Measurements from ENCODE around the gene GPD2. TPM values are rescaled to one million over a fixed set of nuclear protein-coding genes. Genes with fewer than 3 reads are reported as not detected.
A peak's percentile ranks its signal among the peaks of the same experiment; 100 is the strongest.

Gene GPD2
- total RNA-seq, 1 donor from 2014 or later, result 25.3 TPM

DNA sequence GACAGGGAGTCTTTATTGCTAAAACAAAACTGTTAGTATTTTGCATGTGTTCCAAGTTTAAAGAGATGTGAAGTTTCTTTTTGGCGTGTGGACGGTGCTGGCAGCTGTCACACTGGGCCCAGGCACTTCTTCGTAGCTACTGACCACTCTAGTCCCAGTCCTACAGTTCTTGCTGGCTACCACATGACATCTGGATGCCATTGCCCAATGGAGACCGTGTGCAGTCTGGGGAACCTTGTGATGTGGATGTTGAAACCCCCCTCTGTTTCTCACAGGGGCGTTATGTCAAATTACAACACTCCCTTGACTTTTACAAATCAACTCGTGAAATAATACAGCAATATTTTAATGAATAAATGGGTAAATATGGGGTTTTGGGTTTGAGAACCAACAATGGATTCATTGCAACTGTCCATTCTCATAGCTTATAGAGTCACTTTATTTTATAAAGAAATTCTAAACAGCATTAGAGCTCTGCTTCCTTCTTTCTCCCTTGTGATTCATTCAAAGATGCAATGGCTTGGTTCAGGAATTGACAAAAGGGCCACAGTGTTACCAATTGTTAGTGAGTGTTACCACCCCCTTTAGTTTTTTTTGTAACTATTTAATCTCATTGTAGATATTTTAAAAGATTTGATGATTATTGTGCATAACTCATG lies 1.2 kb downstream of the GPD2 start:
- peak overlapping the region; percentile 97 for H3K27ac Mint-ChIP-seq
- no peaks in the 10 kb centered on the region for H3K9me3 Mint-ChIP-seq
- no peak for DNase-seq (ENCODE audit: extremely low spot score, unreplicated experiment)
- peak overlapping the region; percentile 96 for H3K4me3 Mint-ChIP-seq
- peaks cover 16% of the 10 kb centered on the region for H3K4me1 Mint-ChIP-seq (ENCODE audit: unreplicated experiment)
- TF ChIP-seq, protein P1, sequence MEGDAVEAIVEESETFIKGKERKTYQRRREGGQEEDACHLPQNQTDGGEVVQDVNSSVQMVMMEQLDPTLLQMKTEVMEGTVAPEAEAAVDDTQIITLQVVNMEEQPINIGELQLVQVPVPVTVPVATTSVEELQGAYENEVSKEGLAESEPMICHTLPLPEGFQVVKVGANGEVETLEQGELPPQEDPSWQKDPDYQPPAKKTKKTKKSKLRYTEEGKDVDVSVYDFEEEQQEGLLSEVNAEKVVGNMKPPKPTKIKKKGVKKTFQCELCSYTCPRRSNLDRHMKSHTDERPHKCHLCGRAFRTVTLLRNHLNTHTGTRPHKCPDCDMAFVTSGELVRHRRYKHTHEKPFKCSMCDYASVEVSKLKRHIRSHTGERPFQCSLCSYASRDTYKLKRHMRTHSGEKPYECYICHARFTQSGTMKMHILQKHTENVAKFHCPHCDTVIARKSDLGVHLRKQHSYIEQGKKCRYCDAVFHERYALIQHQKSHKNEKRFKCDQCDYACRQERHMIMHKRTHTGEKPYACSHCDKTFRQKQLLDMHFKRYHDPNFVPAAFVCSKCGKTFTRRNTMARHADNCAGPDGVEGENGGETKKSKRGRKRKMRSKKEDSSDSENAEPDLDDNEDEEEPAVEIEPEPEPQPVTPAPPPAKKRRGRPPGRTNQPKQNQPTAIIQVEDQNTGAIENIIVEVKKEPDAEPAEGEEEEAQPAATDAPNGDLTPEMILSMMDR (conservative IDR thresholded peaks at IDR 0.05), result no peak
- no peaks in the 10 kb centered on the region for H3K27me3 Mint-ChIP-seq
- H3K36me3 Mint-ChIP-seq, result peaks cover 11% of the 10 kb centered on the region

DNA sequence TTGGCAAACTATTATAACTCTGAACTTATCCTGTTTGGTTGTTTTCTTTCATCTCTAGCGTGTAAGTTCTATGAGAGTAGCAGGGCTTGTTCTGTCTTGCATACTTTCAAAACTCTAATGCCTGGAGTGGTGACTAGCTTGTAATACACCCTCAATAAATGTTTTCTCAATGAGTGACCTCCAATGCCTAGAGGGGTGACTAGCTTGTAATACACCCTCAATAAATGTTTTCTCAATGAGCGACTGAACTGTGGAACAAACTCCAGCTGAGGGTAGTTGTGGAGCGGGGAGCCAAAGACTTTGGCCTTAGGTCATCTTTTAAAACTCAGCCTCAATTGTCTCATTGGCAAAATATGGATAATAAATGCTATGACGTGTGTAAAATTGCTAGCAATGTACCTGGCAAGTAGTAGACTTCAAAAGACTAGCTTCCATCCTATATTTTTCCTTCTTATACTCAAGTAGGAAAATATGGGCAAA lies 1.8 kb downstream of the GPD2 start:
- peak overlapping the region; percentile 96 for H3K4me3 Mint-ChIP-seq

DNA sequence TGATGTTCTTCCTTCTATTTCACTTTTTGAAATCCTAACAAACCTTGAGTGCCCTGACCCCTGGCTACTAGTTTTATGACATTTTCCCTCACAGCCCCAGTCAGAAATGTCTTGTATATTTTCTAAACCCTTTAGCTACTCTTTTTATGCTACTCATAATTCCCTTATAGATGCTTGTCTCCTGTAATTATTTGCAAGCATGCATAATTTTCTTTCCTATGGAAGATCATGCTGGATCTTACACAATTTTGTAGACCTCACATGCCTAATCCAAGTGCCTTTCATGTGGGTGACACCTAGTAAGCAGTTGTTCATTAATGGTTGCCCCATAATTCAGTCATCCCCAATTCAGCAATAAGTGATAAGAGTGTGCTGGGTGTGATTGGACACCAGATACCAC lies 6.9 kb downstream of the GPD2 start:
- peaks cover 2% of the 10 kb centered on the region for H3K4me1 Mint-ChIP-seq (ENCODE audit: unreplicated experiment)
- peaks cover 22% of the 10 kb centered on the region for H3K36me3 Mint-ChIP-seq
- DNase-seq (ENCODE audit: extremely low spot score, unreplicated experiment), result no peak
- H3K9me3 Mint-ChIP-seq, result peaks cover 4% of the 10 kb centered on the region
- no peak overlapping the region for H3K4me3 Mint-ChIP-seq
- no peaks in the 10 kb centered on the region for H3K27me3 Mint-ChIP-seq
- no peak overlapping the region for H3K27ac Mint-ChIP-seq
- TF ChIP-seq, protein P1 (conservative IDR thresholded peaks at IDR 0.05), result no peak

More for the DNA sequence above, 1.8 kb downstream of the GPD2 start:
- TF ChIP-seq, protein P1 (conservative IDR thresholded peaks at IDR 0.05), result no peak
- H3K27me3 Mint-ChIP-seq, result no peaks in the 10 kb centered on the region
- H3K4me1 Mint-ChIP-seq (ENCODE audit: unreplicated experiment), result peaks cover 16% of the 10 kb centered on the region
- peak overlapping the region; percentile 97 for H3K27ac Mint-ChIP-seq
- peaks cover 13% of the 10 kb centered on the region for H3K36me3 Mint-ChIP-seq
- no peaks in the 10 kb centered on the region for H3K9me3 Mint-ChIP-seq
- no peak for DNase-seq (ENCODE audit: extremely low spot score, unreplicated experiment)

DNA sequence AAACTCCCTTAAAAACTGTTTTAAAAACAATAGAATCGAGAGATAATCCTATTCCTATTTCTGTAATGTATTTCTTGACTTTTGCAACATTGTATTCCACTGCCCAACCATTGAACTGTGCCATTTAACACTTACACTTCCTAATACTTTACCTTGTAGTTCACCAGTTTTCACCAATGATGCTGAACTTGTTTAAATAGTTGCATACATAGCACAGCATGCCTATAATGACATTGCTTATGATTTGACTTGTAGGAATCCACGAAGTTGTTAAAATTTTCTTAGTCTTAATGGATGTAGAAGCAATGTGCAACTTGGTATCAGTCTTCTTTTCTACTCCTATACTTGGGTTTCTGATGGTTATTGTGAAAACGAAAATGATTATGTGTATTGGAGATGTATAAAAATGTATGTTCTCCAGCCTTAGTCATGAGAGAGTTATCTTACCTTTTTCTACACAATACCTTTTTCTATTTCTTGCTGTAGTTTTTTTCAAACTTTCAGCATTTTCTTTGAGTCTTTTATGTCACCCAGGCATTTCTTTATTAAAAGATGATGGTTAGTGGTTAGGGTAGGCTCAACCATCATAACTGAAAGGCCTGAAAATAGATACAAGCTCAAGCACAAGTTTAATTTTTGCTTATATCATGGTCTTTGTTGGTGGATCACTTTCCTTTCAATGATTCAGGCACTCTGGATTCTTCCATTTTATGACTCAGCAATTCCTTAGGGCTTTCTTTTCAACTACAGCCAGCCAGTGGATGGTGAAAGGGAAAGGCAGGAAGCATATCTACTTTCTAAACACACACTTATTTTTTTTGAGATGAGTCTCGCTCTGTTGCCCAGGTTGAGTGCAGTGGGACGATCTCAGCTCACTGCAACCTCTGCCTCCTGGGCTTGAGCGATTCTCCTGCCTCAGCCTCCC lies 9.4 kb downstream of the GPD2 start:
- Mint-ChIP-seq H3K27ac (no peak overlapping the region), H3K9me3 (peaks cover 11% of the 10 kb centered on the region), H3K4me1 (ENCODE audit: unreplicated experiment) (no peaks in the 10 kb centered on the region), H3K27me3 (no peaks in the 10 kb centered on the region), H3K36me3 (peaks cover 22% of the 10 kb centered on the region), H3K4me3 (no peak overlapping the region)
- no peak for DNase-seq (ENCODE audit: extremely low spot score, unreplicated experiment)
- TF ChIP-seq, protein P1 (conservative IDR thresholded peaks at IDR 0.05), result no peak

DNA sequence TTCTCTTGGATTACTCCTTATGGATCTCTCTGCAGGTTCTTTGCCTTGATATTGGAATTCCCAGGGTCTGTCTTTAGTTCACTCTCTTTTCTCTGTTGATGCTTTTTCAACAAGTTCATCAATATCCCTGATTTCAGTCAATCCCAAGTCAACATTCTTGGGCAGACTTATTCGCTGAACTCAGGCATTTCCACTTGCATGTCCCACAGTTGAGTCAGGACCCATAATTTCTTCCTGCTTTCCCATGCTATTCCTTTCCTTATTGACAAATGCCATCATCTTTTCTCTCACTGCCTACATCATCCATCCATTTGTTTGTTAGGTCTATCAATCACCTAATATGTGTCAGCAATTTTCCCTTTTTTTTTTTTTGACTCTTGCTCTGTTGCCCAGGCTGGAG lies 11.6 kb downstream of the GPD2 start:
- no peak for DNase-seq (ENCODE audit: extremely low spot score, unreplicated experiment)
- Mint-ChIP-seq H3K4me3 (no peak overlapping the region), H3K27me3 (no peaks in the 10 kb centered on the region), H3K27ac (no peak overlapping the region), H3K4me1 (ENCODE audit: unreplicated experiment) (no peaks in the 10 kb centered on the region), H3K36me3 (peaks cover 23% of the 10 kb centered on the region), H3K9me3 (peaks cover 15% of the 10 kb centered on the region)
- TF ChIP-seq, protein P1 (conservative IDR thresholded peaks at IDR 0.05), result no peak
